K562 (cell line): ENCODE measurements around the gene SSBP2. TPM values are rescaled to one million over a fixed set of nuclear protein-coding genes. Genes with fewer than 3 reads are reported as not detected.

Experiments used
- BCOR ChIP-seq: fragments of 450-650 bp; IDR thresholded peaks from 2 replicates; pipeline ENCODE4 v1.6.1; 2016
- BRF2 ChIP-seq: IDR thresholded peaks from 3 replicates; pipeline ENCODE4 v1.6.1; 2011; ENCODE audit warnings: borderline replicate concordance, mild to moderate bottlenecking; ENCODE audit not compliant: insufficient read length, insufficient read depth
- CHD1 ChIP-seq: fragments of 200-600 bp; sonication (generic); IDR thresholded peaks from one replicate; pipeline ENCODE4 v1.6.1; 2012; ENCODE audit warnings: mild to moderate bottlenecking, moderate library complexity, low read length, inconsistent platforms
- CREBBP ChIP-seq: IDR thresholded peaks from one replicate; pipeline ENCODE4 v1.6.1; 2012; ENCODE audit warnings: low read depth, mild to moderate bottlenecking, control low read depth, inconsistent platforms, low read length
- DIDO1 ChIP-seq: fragments of 450-650 bp; IDR thresholded peaks from 2 replicates; pipeline ENCODE4 v1.6.1; 2016; ENCODE audit warnings: low read depth, missing biosample characterization, missing genetic modification characterization
- HBP1 ChIP-seq: fragments of 450-650 bp; formaldehyde crosslinking; IDR thresholded peaks from 2 replicates; pipeline ENCODE4 v1.4.0; 2022; ENCODE audit warnings: missing genetic modification characterization
- HNRNPLL ChIP-seq: fragments of 200-400 bp; formaldehyde crosslinking; IDR thresholded peaks from 2 replicates; pipeline ENCODE4 v1.6.1; 2017; ENCODE audit warnings: low read length, low read depth, mild to moderate bottlenecking; ENCODE audit not compliant: poor library complexity, severe bottlenecking
- IFI16 ChIP-seq: fragments of 250-450 bp; sonication (Bioruptor Pico); IDR thresholded peaks from 2 replicates; pipeline ENCODE4 v2.1.2; 2022; ENCODE audit warnings: mild to moderate bottlenecking, inconsistent platforms
- KDM4B ChIP-seq, 2 experiments: fragments of 450-650 bp in 1 of 2; sonication (generic) in 1 of 2; IDR thresholded peaks; 2 replicates each; pipeline ENCODE4 v1.6.1; 2016 to 2017; ENCODE audit warnings: borderline replicate concordance in 2 of 2, antibody characterized with exemption in 1 of 2, low read depth in 1 of 2, mild to moderate bottlenecking in 1 of 2
- L3MBTL2 ChIP-seq: fragments of 450-650 bp; IDR thresholded peaks from 2 replicates; pipeline ENCODE4 v1.6.1; 2016; ENCODE audit warnings: mild to moderate bottlenecking, moderate library complexity
- MTF1 ChIP-seq: fragments of 250-450 bp; sonication (Bioruptor Pico); IDR thresholded peaks from 2 replicates; pipeline ENCODE4 v1.9.0; 2021; ENCODE audit warnings: moderate library complexity, mild to moderate bottlenecking, inconsistent platforms, borderline replicate concordance
- NEUROD1 ChIP-seq: fragments of 150-350 bp; IDR thresholded peaks from 2 replicates; pipeline ENCODE4 v1.6.1; 2014; ENCODE audit warnings: borderline replicate concordance, low read length, low read depth; ENCODE audit not compliant: partially characterized antibody
- PML ChIP-seq: IDR thresholded peaks from 2 replicates; pipeline ENCODE4 v1.6.1; 2012; ENCODE audit warnings: low read length, inconsistent platforms
- POLR2A ChIP-seq: fragments of 450-650 bp; conservative IDR thresholded peaks from 2 replicates; pipeline ENCODE4 v1.6.1; 2016
- RHOXF2B ChIP-seq: fragments of 250-450 bp; sonication (Bioruptor Pico); conservative IDR thresholded peaks from 2 replicates; pipeline ENCODE4 v1.5.1; 2021
- SAFB ChIP-seq: fragments of 200-400 bp; formaldehyde crosslinking; IDR thresholded peaks from 2 replicates; pipeline ENCODE4 v1.6.1; 2017; ENCODE audit warnings: low read depth, low read length, borderline replicate concordance
- SMAD1 ChIP-seq: fragments of 150-350 bp; IDR thresholded peaks from 2 replicates; pipeline ENCODE4 v1.6.1; 2014; ENCODE audit warnings: low read length, low read depth; ENCODE audit not compliant: partially characterized antibody
- SP1 ChIP-seq: sonication (generic); formaldehyde crosslinking; IDR thresholded peaks from 2 replicates; pipeline ENCODE4 v1.8.1; 2022; ENCODE audit warnings: mild to moderate bottlenecking, missing genetic modification reagents
- SRSF7 ChIP-seq: fragments of 200-400 bp; formaldehyde crosslinking; optimal IDR thresholded peaks from 2 replicates; pipeline ENCODE3; 2017; ENCODE audit warnings: mild to moderate bottlenecking, low read depth, low read length
- SUPT5H ChIP-seq: fragments of 450-650 bp; IDR thresholded peaks from 2 replicates; pipeline ENCODE4 v1.6.1; 2016
- XRCC4 ChIP-seq: IDR thresholded peaks from one replicate; pipeline ENCODE4 v1.6.1; 2011; ENCODE audit not compliant: insufficient read depth, insufficient read length; ENCODE audit errors: extremely low read depth
- ZFX ChIP-seq: sonication (generic); formaldehyde crosslinking; IDR thresholded peaks from 2 replicates; pipeline ENCODE4 v1.8.0; 2022; ENCODE audit warnings: mild to moderate bottlenecking, missing genetic modification reagents, moderate library complexity
- ZNF239 ChIP-seq: fragments of 250-450 bp; sonication (Bioruptor Pico); IDR thresholded peaks from 2 replicates; pipeline ENCODE4 v1.4.0; 2020; ENCODE audit warnings: mild to moderate bottlenecking
- ZNF282 ChIP-seq: sonication (generic); formaldehyde crosslinking; IDR thresholded peaks from 2 replicates; pipeline ENCODE4 v1.8.1; 2023; ENCODE audit warnings: missing genetic modification reagents
- ZNF512 ChIP-seq: IDR thresholded peaks from 2 replicates; pipeline ENCODE4 v1.6.1; 2016; ENCODE audit warnings: missing genetic modification characterization, missing compliant biosample characterization
- ZNF589 ChIP-seq: fragments of 200-800 bp; sonication (Bioruptor generic); IDR thresholded peaks from 2 replicates; pipeline ENCODE4 v1.6.1; 2016; ENCODE audit warnings: low read depth, missing genetic modification characterization, missing compliant biosample characterization
- ZNF764 ChIP-seq: fragments of 250-450 bp; sonication (Bioruptor Pico); IDR thresholded peaks from 2 replicates; pipeline ENCODE4 v1.4.0; 2020; ENCODE audit warnings: low read depth, mild to moderate bottlenecking, moderate library complexity
- polyA plus RNA-seq, 8 experiments: library from polyadenylated mRNA; depleted of rRNA in 4 of 8; stranded (reverse) in 5 of 8; unstranded in 3 of 8; fragments of >200 nt; fragmentation: Nextera tagmentation in 2 of 8; fragmentation: Illumina TruSeq in 1 of 8; extraction: Ambion mirVana in 2 of 8; extraction: Trizol in 1 of 8; gene quantifications; 2 replicates each; pipeline versions ENCODE4 v1.2.1 to v1.2.3, GENCODE V29; 2011 to 2014; ENCODE audit warnings: inconsistent platforms in 1 of 8, missing spikeins in 1 of 8
- total RNA-seq, 7 experiments: library from RNA; depleted of rRNA in 6 of 7; stranded (reverse); fragments of >200 nt in 6 of 7; fragmentation: Illumina TruSeq in 2 of 7; extraction: Trizol in 2 of 7; gene quantifications; 2 replicates each; pipeline versions ENCODE4 v1.2.1 to v1.2.3, GENCODE V29; 2011 to 2021; ENCODE audit warnings: low replicate concordance in 1 of 7

SSBP2 gene
- total and polyA plus RNA-seq, 9 of the 15 experiments (the other 6 are each of a cell fraction or from before 2014, with no cell fraction given): 22.3 to 133 (median 42.1) TPM

- no peak for TF ChIP-seq ZNF512
- TF ChIP-seq NEUROD1: peak; percentile 99
- no peak for TF ChIP-seq ZNF764 (CRISPR knock-in tag)
- no peak for TF ChIP-seq HBP1 (CRISPR knock-in tag)
- TF ChIP-seq SAFB: peak; percentile 89
- no peak for TF ChIP-seq BRF2
- TF ChIP-seq PML: 0 out of 2 replicates have a peak, but pooled peaks have one; percentile 5
- TF ChIP-seq KDM4B (IDR thresholded peaks at IDR 0.05; ENCODE audit: borderline replicate concordance in 2 of 2, low read depth in 1 of 2): peak in 1 of 2 experiments; percentile 58; a peak in 1 of 4 replicates
- peak; percentile 92 for TF ChIP-seq ZFX (CRISPR knock-in tag)
- peak; percentile 78 for TF ChIP-seq POLR2A
- no peak for TF ChIP-seq ZNF589 (CRISPR knock-in tag)
- TF ChIP-seq CHD1: no peak
- no peak for TF ChIP-seq DIDO1 (tag)
- TF ChIP-seq CREBBP: no peak
- TF ChIP-seq SMAD1: peak; percentile 79
- TF ChIP-seq SP1 (CRISPR knock-in tag): peak; percentile 94
- no peak for TF ChIP-seq XRCC4
- TF ChIP-seq SUPT5H: peak; percentile 70
- TF ChIP-seq ZNF282: no peak
- TF ChIP-seq MTF1: no peak
- TF ChIP-seq RHOXF2B (CRISPR knock-in tag): no peak
- TF ChIP-seq L3MBTL2: peak; percentile 65
- TF ChIP-seq IFI16 (CRISPR knock-in tag): no peak
- peak; percentile 48; the same call in 1 of the 2 replicates for TF ChIP-seq BCOR
- no peak for TF ChIP-seq ZNF239 (CRISPR knock-in tag)
- TF ChIP-seq HNRNPLL: no peak
- no peak for TF ChIP-seq SRSF7
Measured at GRCh38 chr5:81751009-81751835, at the start of gene SSBP2 (continued).
